Measurements from ENCODE around the gene PCDH10.
"Not testable (repeated sequence)": the region's sequence is repeated elsewhere in the genome, so short reads cannot be mapped to it uniquely, and the experiment has no call there.

Gene PCDH10

DNA sequence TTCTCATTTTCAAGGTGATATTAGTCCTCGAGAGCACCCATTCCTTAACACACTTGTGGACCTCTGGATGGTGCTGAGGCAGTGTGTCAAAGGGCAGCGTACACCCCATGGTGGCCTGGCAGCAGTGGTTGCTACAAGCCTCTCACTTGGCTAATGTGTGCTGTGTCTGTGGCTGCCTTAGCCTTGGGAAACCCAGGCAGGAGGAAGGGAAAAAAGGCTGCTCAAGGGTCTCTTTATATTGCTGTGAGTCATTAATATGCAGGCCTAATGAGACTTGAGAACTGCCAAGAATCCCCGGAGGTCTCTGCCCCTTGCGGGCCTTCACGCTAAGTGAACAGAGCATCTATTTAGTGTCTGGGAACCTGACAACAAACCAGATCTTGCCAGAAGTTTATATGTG is 7.0 kb downstream of the PCDH10 start:
- TF ChIP-seq ZNF274 (IDR thresholded peaks at IDR 0.05; ENCODE audit: low read depth, low read length) = no peak
- H3K4me3 ChIP-seq (ENCODE audit: low read length) = no peak overlapping the region

DNA sequence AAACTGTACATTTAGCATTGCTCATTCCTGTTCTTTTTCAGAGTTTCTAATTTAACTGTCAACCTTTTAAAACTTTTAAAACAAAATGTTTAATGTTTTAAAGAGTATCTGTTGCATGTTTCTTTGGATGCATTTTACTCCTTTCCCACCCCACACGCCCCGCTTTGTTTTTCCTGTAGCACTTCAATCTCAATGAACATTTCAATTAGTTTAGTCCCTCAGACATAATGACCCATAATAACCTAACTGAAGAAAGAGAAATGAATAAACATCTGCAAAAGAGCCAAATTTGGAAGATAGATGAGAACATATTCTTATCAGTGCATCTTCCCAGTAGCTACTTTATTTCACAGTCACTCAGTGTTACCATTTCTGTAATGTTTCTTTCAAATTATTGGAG is 7.5 kb downstream of the PCDH10 start:
- H3K4me3 ChIP-seq (ENCODE audit: low read length) = no peak overlapping the region
- TF ChIP-seq ZNF274 (IDR thresholded peaks at IDR 0.05; ENCODE audit: low read depth, low read length) = no peak

GRCh38 chr4:133157460-133158160 is 8.5 kb downstream of the PCDH10 start:
- no peak for TF ChIP-seq ZNF274 (IDR thresholded peaks at IDR 0.05; ENCODE audit: low read depth, low read length)
- H3K4me3 ChIP-seq (ENCODE audit: low read length) = no peak overlapping the region

- H3K4me3 ChIP-seq (ENCODE audit: low read length) = no peak overlapping the region
- no peak for TF ChIP-seq ZNF274 (IDR thresholded peaks at IDR 0.05; ENCODE audit: low read depth, low read length)
Observed at GRCh38 chr4:133160853-133161252, 11.8 kb downstream of the PCDH10 start.

- H3K4me3 ChIP-seq (ENCODE audit: low read length) = no peak overlapping the region
- no peak for TF ChIP-seq ZNF274 (IDR thresholded peaks at IDR 0.05; ENCODE audit: low read depth, low read length)
Observed at GRCh38 chr4:133161570-133162295, 12.6 kb downstream of the PCDH10 start.

- no peak for TF ChIP-seq ZNF274 (IDR thresholded peaks at IDR 0.05; ENCODE audit: low read depth, low read length)
- H3K4me3 ChIP-seq (ENCODE audit: low read length) = no peak overlapping the region
Observed at GRCh38 chr4:133162941-133163340, 13.8 kb downstream of the PCDH10 start.

DNA sequence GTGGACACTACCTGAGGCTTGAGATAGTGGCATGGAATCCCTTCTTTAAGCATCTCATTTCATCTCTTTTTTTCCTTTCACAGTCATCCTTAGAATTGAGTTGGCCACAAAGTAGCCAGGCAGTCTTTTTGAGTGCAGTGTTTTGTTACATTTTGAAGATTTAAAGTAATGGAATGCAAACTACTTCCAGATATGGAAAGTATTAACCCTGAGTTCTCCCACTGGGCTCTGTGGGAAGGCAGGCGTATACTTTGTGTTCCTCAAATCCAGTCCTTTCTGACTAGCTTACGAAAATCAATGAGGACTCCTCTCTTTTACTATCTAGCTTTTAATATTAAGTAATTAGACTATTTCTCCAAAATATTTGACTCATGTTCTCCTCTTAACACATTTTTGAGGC is 29.9 kb downstream of the PCDH10 start:
- TF ChIP-seq ZNF274 (IDR thresholded peaks at IDR 0.05; ENCODE audit: low read depth, low read length) = no peak
- H3K4me3 ChIP-seq (ENCODE audit: low read length) = no peak overlapping the region

DNA sequence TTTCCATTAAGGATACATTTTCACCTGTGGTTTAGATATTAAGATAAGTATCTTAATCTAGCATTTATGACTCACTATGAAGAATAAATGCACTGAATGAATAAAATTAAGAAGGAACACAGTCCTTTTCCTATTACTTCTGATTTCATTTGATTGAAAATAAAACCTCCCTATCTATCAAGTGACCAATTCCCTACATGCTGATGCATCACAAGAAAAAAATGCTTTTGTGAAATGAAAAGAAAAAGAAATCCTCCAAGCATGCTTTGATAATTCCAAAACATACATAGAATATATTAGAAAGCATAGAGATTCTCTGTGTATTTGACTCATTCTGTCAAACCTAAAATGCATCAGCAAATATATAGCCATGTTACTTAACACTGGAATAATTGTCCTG is 37.1 kb downstream of the PCDH10 start:
- no peak overlapping the region for H3K4me3 ChIP-seq (ENCODE audit: low read length)
- TF ChIP-seq ZNF274 (IDR thresholded peaks at IDR 0.05; ENCODE audit: low read depth, low read length) = no peak

GRCh38 chr4:133186845-133187244 is 37.8 kb downstream of the PCDH10 start:
- no peak overlapping the region for H3K4me3 ChIP-seq (ENCODE audit: low read length)
- no peak for TF ChIP-seq ZNF274 (IDR thresholded peaks at IDR 0.05; ENCODE audit: low read depth, low read length)

DNA sequence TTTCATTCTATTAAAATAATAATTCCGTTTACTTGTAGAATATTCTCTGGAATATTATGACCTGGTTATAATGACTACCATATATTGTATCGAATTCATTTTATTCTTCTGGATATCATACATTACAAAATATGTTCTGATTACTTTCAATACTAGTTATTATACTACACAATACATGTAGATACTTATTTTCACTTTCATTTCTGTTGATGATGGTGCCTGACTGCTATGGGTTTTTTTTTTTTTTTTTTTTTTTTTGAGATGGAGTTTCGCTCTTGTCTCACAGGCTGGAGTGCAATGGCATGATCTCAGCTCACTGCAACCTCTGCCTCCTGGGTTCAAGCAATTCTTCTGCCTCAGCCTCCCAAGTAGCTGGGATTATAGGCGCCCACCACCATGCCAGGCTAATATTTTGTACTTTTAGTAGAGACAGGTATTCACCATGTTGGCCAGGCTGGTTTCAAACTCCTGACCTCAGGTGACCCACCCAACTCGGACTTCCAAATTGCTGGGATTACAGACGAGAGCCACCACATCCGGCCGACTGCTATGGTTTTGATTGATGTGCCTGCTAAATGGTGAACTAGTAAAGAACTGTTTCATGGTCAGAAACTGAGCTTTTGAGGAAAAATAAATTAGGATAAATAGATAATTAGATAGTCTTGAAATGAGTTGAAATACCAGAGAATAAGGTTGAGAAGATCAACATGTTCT is 39.5 kb downstream of the PCDH10 start:
- no peak for TF ChIP-seq ZNF274 (IDR thresholded peaks at IDR 0.05; ENCODE audit: low read depth, low read length)
- no peak overlapping the region for H3K4me3 ChIP-seq (ENCODE audit: low read length)

GRCh38 chr4:133189147-133189517 is 40.0 kb downstream of the PCDH10 start:
- H3K4me3 ChIP-seq (ENCODE audit: low read length) = no peak overlapping the region
- no peak for TF ChIP-seq ZNF274 (IDR thresholded peaks at IDR 0.05; ENCODE audit: low read depth, low read length)

GRCh38 chr4:133190098-133190497 is 41.0 kb downstream of the PCDH10 start:
- H3K4me3 ChIP-seq (ENCODE audit: low read length) = no peak overlapping the region
- TF ChIP-seq ZNF274 (IDR thresholded peaks at IDR 0.05; ENCODE audit: low read depth, low read length) = no peak

DNA sequence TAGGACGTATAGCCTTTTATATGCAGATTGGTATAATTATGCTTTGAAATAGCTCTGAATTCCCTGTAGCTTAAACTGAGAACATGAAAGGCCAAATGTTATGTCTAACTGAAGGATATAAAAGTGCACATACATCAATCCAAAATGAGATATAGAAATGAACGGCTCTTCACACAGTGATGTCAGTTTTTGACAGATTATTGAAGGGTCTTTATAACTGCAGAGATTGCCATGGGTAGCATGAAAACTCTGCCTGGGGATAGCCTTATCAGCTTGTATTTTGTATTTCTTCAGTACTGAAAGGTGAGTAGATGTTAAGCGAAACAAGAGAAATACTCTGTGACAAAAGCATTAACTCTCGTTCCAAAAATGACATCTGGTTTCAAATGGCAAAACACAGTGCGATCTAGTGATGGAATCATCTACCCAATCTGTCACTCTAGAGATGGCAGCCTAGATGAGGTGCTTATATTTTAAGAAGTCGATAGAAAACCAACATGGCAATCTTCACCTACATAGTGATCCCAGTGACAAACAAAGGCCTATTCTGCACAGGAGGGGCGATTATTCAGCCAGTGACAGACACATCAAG is 59.7 kb downstream of the PCDH10 start:
- no peak for TF ChIP-seq ZNF274 (IDR thresholded peaks at IDR 0.05; ENCODE audit: low read depth, low read length)

DNA sequence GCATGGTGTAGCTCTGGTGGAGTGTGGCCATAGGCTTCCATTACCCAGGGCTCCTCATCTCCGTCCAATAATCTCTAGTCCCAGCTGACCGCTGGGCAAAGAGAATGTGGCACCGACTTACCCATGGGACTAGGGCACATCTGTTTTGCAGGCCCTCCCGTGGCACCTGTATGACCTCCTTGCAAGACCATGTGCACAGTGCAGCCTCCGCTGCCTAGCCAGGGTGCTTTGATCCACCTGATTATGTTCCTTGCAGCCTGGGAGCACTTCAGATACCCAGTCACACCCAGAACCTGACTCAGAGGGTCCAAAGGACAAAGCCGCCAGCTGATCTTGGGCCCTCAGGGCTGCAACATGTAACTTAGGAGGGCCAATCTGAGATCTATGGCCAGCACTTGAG is 84.8 kb downstream of the PCDH10 start:
- TF ChIP-seq ZNF274 (IDR thresholded peaks at IDR 0.05; ENCODE audit: low read depth, low read length) = no peak

More for the DNA sequence above, 59.7 kb downstream of the PCDH10 start:
- no peak overlapping the region for H3K4me3 ChIP-seq (ENCODE audit: low read length)

DNA sequence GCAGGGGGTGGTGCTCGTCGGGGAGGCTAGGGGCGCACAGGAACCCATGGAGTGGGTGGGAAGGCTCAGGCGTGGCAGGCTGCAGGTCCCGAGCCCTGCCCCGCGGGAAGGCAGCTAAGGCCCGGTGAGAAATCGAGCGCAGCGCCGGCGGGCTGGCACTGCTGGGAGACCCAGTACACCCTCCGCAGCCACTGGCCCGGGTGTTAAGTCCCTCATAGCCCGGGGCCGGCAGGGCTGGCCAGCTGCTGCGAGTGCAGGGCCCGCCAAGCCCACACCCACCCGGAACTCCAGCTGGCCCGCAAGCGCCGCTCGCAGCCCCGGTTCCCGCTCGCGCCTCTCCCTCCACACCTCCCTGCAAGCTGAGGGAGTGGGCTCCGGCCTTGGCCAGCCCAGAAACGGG is 91.4 kb downstream of the PCDH10 start:
- not testable (repeated sequence) for H3K4me3 ChIP-seq (ENCODE audit: low read length)

More for the DNA sequence above, 84.8 kb downstream of the PCDH10 start:
- no peak overlapping the region for H3K4me3 ChIP-seq (ENCODE audit: low read length)

Measured in GM08714 (cell line).